HepG2 (cell line): ENCODE data around the gene PACC1. TPM values are rescaled to one million over a fixed set of nuclear protein-coding genes. Genes with fewer than 3 reads are reported as not detected.

Source experiments
- ATAC-seq: fragments of 200-7000 bp; cut with Tn5 transposase; 3 replicates; pipeline ENCODE4 v1.9.1; 2020; ENCODE audit warnings: mild to moderate bottlenecking, moderate library complexity
- BruUV-seq: library from RNA; stranded (reverse); fragments of 400-500 nt; replicated peaks from 2 replicates; lab custom pipeline; 2021; lab: Mats Ljungman, UMichigan
- CTCF ChIA-PET: fragments of 300-600 bp; formaldehyde crosslinking; extraction: SDS; loops from one replicate; lab custom pipeline; 2021; ENCODE audit warnings: low total read pairs, inconsistent platforms, low intra/inter-chr PET ratio; lab: Yijun Ruan, JAX
- POLR2A ChIA-PET: fragments of 350-600 bp; sonication (Branson Sonifier 250); formaldehyde crosslinking; loops from one replicate; lab custom pipeline; 2020; ENCODE audit warnings: antibody characterized with exemption, inconsistent platforms; lab: Yijun Ruan, JAX
- DNase-seq: peaks from one replicate; pipeline ENCODE4 v3.0.0-alpha.2; 2015; ENCODE audit warnings: low spot score
- FAIRE-seq: peaks from 3 replicates; lab custom pipeline; 2011; peaks lifted over from hg19 to GRCh38; lab: Jason Lieb, UNC
- H2AFZ ChIP-seq: one replicate; pipeline ENCODE4 v1.6.1; 2011; ENCODE audit warnings: low read length, inconsistent platforms
- H3K27ac ChIP-seq: fragments of 300-600 bp; 3 replicates; pipeline ENCODE4 v1.8.0; 2011; ENCODE audit warnings: mixed run types, mild to moderate bottlenecking, mixed read lengths, low read length, inconsistent platforms; ENCODE audit not compliant: insufficient read depth; ENCODE audit errors: extremely low read length
- H3K27me3 ChIP-seq, 2 experiments: fragments of 200-600 bp in 1 of 2; 2 replicates in 1 of 2; 3 replicates in 1 of 2; pipeline versions ENCODE4 v1.6.0 to v1.8.0; 2011; ENCODE audit warnings: low read length in 2 of 2, mild to moderate bottlenecking in 2 of 2, moderate library complexity in 2 of 2, inconsistent platforms in 1 of 2; ENCODE audit not compliant: insufficient read depth in 2 of 2, control insufficient read depth in 1 of 2
- H3K36me3 ChIP-seq, 2 experiments: fragments of 200-600 bp in 1 of 2; replicated peaks in 1 of 2; 2 replicates in 1 of 2; 3 replicates in 1 of 2; pipeline versions ENCODE4 v1.5.1 to v1.8.0; 2011; ENCODE audit warnings: low read length in 2 of 2, inconsistent platforms in 1 of 2; ENCODE audit not compliant: insufficient read depth in 2 of 2, control insufficient read depth in 1 of 2
- H3K4me1 ChIP-seq: 2 replicates; pipeline ENCODE4 v1.5.1; 2012; ENCODE audit warnings: low read length, inconsistent platforms; ENCODE audit not compliant: insufficient read depth
- H3K4me2 ChIP-seq: 2 replicates; pipeline ENCODE4 v1.6.0; 2011; ENCODE audit warnings: low read depth, low read length, inconsistent platforms
- H3K4me3 ChIP-seq, 3 experiments: fragments of 200-600 bp in 1 of 3; sonication (generic), shearing (Covaris generic) in 1 of 3; replicated peaks in 1 of 3; 2 replicates each; pipeline ENCODE4 v1.5.1; 2011 to 2016; ENCODE audit warnings: low read length in 3 of 3, inconsistent platforms in 2 of 3, low read depth in 2 of 3, mild to moderate bottlenecking in 2 of 3, control low read depth in 1 of 3, mixed read lengths in 1 of 3; ENCODE audit not compliant: insufficient read depth in 1 of 3
- H3K79me2 ChIP-seq: one replicate; pipeline ENCODE4 v1.6.1; 2011; ENCODE audit warnings: low read length, inconsistent platforms; ENCODE audit not compliant: insufficient read depth
- H3K9ac ChIP-seq: 2 replicates; pipeline ENCODE4 v1.6.0; 2011; ENCODE audit warnings: mild to moderate bottlenecking, low read depth, low read length, inconsistent platforms; ENCODE audit not compliant: insufficient read depth
- H3K9me3 ChIP-seq: 2 replicates; pipeline ENCODE4 v1.5.1; 2012; ENCODE audit warnings: mild to moderate bottlenecking, low read length
- H4K20me1 ChIP-seq: 2 replicates; pipeline ENCODE4 v1.6.0; 2011; ENCODE audit warnings: inconsistent platforms, mild to moderate bottlenecking, low read length, moderate library complexity; ENCODE audit not compliant: insufficient read depth
- CBX1 ChIP-seq: IDR thresholded peaks from one replicate; pipeline ENCODE4 v1.6.1; 2016; ENCODE audit warnings: antibody characterized with exemption, low read depth
- KAT7 ChIP-seq: IDR thresholded peaks from 2 replicates; pipeline ENCODE4 v1.6.1; 2018; ENCODE audit warnings: borderline replicate concordance, missing compliant biosample characterization
- KDM2A ChIP-seq: sonication (generic); formaldehyde crosslinking; IDR thresholded peaks from 2 replicates; pipeline ENCODE4 v1.4.0; 2020; ENCODE audit warnings: low read depth, missing genetic modification reagents, borderline replicate concordance
- MBNL3 ChIP-seq: fragments of 250-450 bp; sonication (Bioruptor Pico); conservative IDR thresholded peaks from 2 replicates; pipeline ENCODE4 v1.8.0; 2022; ENCODE audit warnings: mild to moderate bottlenecking, inconsistent platforms
- MYNN ChIP-seq: sonication (generic); formaldehyde crosslinking; IDR thresholded peaks from 2 replicates; pipeline ENCODE4 v1.4.0; 2020; ENCODE audit warnings: mild to moderate bottlenecking, low read depth, missing genetic modification reagents
- NFAT5 ChIP-seq: sonication (generic); formaldehyde crosslinking; IDR thresholded peaks from 2 replicates; pipeline ENCODE4 v1.4.0; 2020; ENCODE audit warnings: missing genetic modification reagents
- POGZ ChIP-seq: sonication (generic); formaldehyde crosslinking; IDR thresholded peaks from 2 replicates; pipeline ENCODE4 v1.4.0; 2020; ENCODE audit warnings: mild to moderate bottlenecking, missing genetic modification reagents
- SNAPC4 ChIP-seq: sonication (generic); formaldehyde crosslinking; IDR thresholded peaks from 2 replicates; pipeline ENCODE4 v1.4.0; 2020; ENCODE audit warnings: mild to moderate bottlenecking, missing genetic modification reagents
- U2AF1 ChIP-seq: fragments of 200-400 bp; formaldehyde crosslinking; optimal IDR thresholded peaks from 2 replicates; pipeline ENCODE3; 2017; ENCODE audit warnings: mild to moderate bottlenecking, low read depth, low read length
- ZBTB7A ChIP-seq: sonication (generic); formaldehyde crosslinking; IDR thresholded peaks from 2 replicates; pipeline ENCODE4 v1.8.0; 2022; ENCODE audit warnings: mild to moderate bottlenecking, missing genetic modification reagents
- ZFP36 ChIP-seq: fragments of 150-350 bp; IDR thresholded peaks from 2 replicates; pipeline ENCODE4 v1.6.1; 2018; ENCODE audit warnings: borderline replicate concordance, low read length, low read depth; ENCODE audit not compliant: partially characterized antibody
- ZNF20 ChIP-seq: sonication (generic); formaldehyde crosslinking; IDR thresholded peaks from 2 replicates; pipeline ENCODE4 v1.4.0; 2020; ENCODE audit warnings: mild to moderate bottlenecking, moderate library complexity, missing genetic modification reagents
- WGBS: methylation state at CpG from one replicate; pipeline ENCODE4 v1.1.6; 2017; ENCODE audit warnings: low lambda C conversion rate; 5-methylcytosine and 5-hydroxymethylcytosine counted together
- in situ Hi-C: cut with HindIII; loops from 2 replicates; pipeline ENCODE4 v1.10.0; 2017; ENCODE audit warnings: low pct_unique_long_range_greater_than_20kb; ENCODE audit not compliant: extremely low pct_ligation_motif_present
- intact Hi-C: fragments of 100-400 bp; cut with micrococcal nuclease; formaldehyde crosslinking; loops from one replicate; pipeline ENCODE4 v1.10.0; 2022; ENCODE audit not compliant: unreplicated experiment
- polyA plus RNA-seq, 8 experiments: library from polyadenylated mRNA; depleted of rRNA in 3 of 8; stranded (reverse) in 7 of 8; unstranded in 1 of 8; fragments of >200 nt; fragmentation: Illumina TruSeq in 4 of 8; extraction: Trizol in 4 of 8; gene quantifications; 2 replicates each; pipeline versions ENCODE4 v1.2.1 to v1.2.3, GENCODE V29; 2011 to 2016; ENCODE audit warnings: low read depth in 4 of 8, missing spikeins in 1 of 8, mixed read lengths in 1 of 8; ENCODE audit not compliant: insufficient read depth in 1 of 8
- total RNA-seq, 5 experiments: library from RNA; depleted of rRNA; stranded (reverse); fragments of >200 nt; fragmentation: Illumina TruSeq; extraction: Trizol; gene quantifications; 2 replicates each; pipeline ENCODE4 v1.2.3, GENCODE V29; 2016; ENCODE audit warnings: low read depth in 1 of 5

PACC1 gene
- total and polyA plus RNA-seq, 2 of the 13 experiments (the other 11 are each of a cell fraction or from before 2014, with no cell fraction given) = 9.4 to 10.7 TPM

- TF ChIP-seq NFAT5 (CRISPR knock-in tag) (no peak), CBX1 (no peak)
- TF ChIP-seq, all 625 proteins: peak for 0
These were observed 17.0 kb upstream of the PACC1 start (continued) for GRCh38 chr1:212431644-212432043.

GRCh38 chr1:212430955-212431394, 16.3 kb upstream of the PACC1 start:
- in situ Hi-C loops (no loop called here), intact Hi-C loops (no loop called here)
- BruUV-seq = no TSS peak
- TF ChIP-seq U2AF1 (no peak), SNAPC4 (CRISPR knock-in tag) (no peak), MBNL3 (CRISPR knock-in tag) (no peak), KAT7 (no peak), ZFP36 (no peak), KDM2A (CRISPR knock-in tag) (no peak), POGZ (CRISPR knock-in tag) (no peak), ZNF20 (no peak), MYNN (CRISPR knock-in tag) (no peak), ZBTB7A (CRISPR knock-in tag) (no peak)
- no peak for DNase-seq
- H3K27ac ChIP-seq = no peak overlapping the region
- no peaks in the 10 kb centered on the region for H3K36me3 ChIP-seq
- ATAC-seq = no peak
- POLR2A ChIA-PET = no interaction called here
- CTCF ChIA-PET = no interaction called here
- FAIRE-seq = no peak
- H3K9me3 ChIP-seq = no peaks in the 10 kb centered on the region
- H3K4me2 ChIP-seq = no peak overlapping the region
- no peak overlapping the region for H3K4me3 ChIP-seq
- H3K27me3 ChIP-seq = peaks cover 0 to 7% of the 10 kb centered on the region in 2 experiments; a peak in 2 of 5 replicates
- no peaks in the 10 kb centered on the region for H3K79me2 ChIP-seq
- no peak overlapping the region for H3K9ac ChIP-seq
- WGBS = 34% methylated on average over 3 of the region's 3 CpGs
- H4K20me1 ChIP-seq = no peaks in the 10 kb centered on the region
- H3K4me1 ChIP-seq = peaks cover 39% of the 10 kb centered on the region
- H2AFZ ChIP-seq = no peak overlapping the region
